Suppressor macrophage (primary cell): ENCODE results near the gene GTF2F2.
"Not testable (repeated sequence)": the region's sequence is repeated elsewhere in the genome, so short reads cannot be mapped to it uniquely, and the experiment has no call there.

Experiments
- DNase-seq, 4 experiments: peaks; one replicate each; pipeline ENCODE4 v3.0.0-alpha.2; 2020 to 2022

Gene GTF2F2

DNA sequence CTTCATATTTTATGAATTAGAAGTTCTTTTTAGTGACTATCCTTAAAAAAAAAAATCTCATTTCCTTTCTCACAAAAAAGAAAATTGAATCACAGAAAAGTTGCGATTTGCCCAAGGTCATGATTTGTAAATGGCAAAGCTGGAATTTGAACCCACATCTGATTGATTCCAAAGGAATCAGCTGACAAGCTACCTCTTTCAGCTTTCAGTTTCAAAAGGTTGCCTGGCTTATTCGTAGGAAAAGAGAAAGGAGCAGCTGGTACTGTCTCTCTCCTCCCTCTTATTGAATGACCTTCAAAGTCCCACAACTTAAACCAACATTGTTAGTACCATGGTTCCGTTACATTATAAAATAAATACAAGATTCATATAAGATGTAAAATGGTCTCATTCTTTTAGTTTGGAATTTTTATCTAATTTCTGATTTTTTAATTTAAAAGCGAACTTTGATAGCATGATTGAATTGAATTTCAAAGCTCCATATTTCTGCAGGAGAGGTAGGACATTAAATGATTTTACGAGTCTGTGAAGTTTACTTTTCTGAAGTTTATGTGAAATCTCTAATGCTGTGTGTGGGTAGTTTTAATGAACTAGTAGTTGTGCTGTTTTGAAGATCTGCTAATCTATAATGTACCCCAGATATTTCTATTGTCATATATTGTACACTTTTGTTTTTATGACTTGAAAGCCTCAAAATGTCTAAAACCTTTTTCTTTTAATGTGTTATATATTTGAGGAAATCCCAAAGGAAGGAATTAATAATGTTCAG, 99.0 kb downstream of the GTF2F2 start:
- DNase-seq = no peak

DNA sequence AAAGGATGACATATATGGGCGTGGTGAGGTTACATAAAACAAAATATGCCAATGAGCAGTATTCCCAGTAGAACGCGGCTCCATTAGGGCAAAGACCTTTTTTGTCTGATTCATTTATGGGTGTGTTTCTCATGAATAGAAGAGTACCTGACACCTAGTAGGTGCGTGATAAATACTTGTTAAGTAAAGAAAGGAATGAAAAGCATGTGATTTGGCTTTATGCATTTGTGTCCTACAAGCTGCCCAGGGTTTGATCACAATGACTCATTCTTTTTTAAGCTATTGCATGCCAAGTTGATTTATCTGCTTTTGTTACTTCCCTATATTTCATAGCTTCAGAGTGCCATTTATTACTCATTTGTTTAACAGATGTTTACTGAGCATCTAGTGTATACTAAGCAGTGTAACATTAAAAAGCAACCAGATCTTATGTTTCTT, 99.6 kb downstream of the GTF2F2 start:
- peak; percentile 24 to 80 (median 52) for DNase-seq

DNA sequence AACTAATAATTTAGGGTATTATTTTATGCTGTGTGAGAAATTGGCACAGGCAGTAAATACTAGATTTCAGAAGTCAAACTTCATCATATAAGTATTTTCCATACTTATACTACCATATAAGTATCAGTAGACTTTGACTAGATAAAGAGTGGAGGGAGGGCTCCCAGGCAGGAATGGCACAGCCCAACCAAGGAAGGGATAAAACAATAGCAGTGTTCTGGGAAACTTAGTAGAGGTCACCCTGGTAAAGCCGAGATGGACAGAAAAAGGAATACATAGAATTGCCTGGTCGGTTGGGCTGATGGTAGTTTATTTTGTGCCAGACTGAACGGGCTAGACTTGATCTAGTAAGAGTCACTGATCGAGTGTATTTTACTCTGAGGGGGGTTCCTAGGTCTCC, 100.1 kb downstream of the GTF2F2 start:
- no peak for DNase-seq

DNA sequence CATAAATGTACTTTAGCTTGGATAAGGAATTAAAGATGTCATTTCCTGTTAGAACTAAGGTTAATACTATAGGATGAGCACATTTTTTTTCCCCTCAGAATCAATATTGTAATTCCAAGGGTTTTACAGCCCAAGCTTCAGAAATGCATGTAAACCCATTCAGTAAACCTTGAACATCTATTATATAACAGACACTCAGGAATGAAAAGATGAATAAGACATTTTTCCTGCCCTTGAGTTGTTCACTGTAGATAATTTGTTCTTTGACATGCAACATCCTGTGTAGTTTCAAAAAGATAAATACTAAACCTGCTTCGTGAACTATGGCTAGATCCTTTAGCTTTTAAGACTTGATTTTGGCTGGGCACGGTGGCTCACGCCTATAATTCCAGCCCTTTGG, 102.2 kb downstream of the GTF2F2 start:
- no peak for DNase-seq

DNA sequence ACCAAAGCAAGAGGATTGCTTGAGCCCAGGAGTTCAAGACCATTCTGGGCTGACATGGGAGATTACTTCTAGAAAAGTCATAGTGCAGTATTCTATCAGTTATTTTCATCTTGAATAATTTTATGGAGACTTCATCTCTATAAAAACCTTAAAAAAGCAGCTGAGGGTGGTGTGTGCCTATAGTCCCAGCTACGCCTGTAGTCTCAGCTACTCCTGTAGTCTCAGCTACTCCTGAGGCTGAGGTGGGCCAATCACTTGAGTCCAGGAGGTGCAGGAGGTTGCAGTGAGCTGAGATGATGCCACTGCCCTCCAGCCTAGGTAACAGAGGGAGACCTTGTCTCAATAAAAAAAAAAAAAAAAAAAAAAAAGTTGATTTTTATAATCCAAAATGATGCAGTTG, 102.6 kb downstream of the GTF2F2 start:
- no peak for DNase-seq

DNA sequence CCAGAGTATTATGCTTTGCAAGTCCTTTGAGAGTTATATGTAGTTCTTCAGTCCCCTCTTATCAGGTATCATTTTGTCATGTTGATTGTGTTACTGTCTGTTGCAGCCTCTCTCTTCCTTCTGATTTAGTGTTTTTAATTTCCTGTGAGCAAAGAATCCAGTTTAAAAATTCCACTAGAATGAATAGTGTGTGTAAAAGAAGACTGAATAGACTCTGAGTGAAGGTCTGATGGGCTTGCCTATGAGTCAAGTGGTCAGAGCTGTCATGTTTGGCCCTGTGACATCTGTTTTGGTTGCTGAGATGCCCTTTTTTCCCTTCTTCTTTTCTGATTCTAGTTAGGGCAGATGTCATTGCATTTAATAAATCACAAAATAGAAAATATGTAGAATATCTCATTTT, 103.9 kb downstream of the GTF2F2 start:
- peak in 1 of 4 experiments; percentile 14 for DNase-seq

DNA sequence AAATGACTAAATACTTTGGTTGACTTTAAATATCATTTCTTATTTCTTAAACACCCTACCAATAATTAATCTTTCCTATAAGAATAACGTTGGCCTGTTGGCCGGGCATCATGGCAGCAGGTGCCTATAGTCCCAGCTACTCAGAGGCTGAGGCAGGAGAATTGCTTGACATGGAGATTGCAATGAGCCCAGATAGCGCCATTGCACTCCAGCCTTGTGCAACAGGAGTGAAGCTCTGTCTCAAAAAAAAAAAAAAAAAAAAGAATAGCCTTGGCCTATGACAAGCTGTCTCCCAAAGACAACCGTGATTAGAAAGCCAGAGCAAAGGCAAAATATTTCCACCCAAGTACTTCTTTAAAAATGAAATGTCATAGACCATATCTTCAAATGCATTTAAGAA, 105.1 kb downstream of the GTF2F2 start:
- no peak for DNase-seq

DNA sequence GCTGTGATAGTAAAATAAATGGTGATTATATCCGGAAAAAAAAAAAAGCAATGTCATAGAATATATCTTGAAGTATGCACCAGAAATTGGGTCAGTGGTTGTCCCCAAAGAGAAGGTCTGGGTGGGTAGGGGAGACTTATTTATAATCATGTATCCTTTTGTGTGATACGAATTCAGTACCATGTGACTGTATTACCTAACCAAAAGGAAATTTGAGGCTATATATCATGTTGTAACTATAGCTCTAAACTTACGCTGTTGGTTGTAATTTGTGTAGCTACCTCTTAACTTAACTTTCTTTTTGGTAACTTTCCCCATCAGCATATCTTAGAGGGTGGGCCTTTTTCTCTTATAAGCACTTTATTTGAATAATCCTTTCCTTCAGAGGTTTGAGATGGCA, 105.7 kb downstream of the GTF2F2 start:
- DNase-seq = no peak

DNA sequence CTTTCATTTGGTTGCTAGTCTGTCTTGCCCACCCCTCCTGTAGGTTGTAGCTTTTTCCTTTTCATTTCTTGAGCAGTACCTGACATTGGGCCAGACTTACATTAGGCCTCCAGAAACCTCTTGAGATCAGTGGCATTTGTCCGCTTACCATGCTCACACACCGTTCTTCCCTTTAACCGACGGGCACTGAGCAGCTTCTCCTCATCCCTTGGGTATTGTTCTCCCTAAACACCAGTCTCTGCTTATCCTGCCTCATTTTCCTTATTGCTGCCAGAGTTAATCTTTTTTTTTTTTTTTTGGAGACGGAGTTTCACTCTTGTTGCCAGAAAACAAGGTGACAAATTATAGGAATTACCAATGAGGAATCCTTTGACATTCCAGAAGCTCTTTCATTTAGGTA, 107.7 kb downstream of the GTF2F2 start:
- DNase-seq = no peak

DNA sequence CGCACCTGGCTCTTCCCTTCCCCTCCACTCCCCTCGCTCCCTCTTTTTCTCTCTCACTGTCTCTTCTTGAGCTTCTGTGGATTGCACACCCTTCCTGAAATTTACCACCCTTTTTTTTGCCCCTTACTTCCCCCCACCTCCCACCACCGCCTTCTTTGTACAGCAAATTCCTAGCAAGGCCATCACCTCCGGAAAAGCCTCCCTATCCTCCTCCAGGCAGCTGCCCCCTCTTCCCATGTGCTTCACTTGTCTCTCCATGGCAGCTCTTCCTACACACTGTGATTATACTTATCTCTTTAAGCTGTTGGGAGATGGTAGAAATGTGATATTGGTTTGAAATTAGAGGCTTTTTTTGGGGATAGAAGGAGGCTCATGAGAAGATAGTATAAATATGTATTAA, 108.9 kb downstream of the GTF2F2 start:
- DNase-seq = no peak

DNA sequence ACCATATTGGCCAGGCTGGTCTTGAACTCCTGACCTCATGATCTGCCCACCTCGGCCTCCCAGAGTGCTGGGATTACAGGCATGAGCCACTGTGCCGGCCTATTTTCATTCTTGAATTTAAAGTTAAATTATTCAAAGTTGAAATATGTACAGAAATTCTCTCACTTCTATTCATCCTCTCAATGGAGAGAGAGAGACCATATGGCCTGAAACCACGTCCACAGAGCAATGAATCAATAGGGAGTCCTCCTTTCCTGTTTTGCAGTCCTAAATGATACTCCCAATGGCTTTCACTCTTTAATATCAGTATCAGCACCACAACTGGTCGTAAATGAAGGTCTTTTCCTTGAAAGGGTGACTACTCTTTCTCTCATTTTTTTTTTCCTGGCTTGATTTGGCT, 111.0 kb downstream of the GTF2F2 start:
- no peak for DNase-seq

DNA sequence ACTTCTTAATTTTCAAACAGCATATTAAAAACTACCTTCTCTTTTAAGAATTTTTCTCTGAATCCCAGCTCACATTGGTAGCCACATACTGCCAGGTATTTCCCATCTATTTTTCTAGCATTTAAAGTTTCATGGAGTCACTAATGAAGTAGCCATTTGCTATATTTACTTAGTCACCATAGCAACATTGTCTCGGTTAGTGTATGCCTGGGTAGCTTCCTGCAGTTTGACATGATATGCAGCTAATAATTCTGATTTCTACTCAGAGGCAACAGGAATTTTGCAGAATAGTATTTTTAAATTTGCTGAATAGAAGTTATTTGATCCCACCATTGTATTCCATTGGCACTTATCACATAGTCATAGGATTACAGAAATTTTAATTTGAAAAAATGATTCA, 111.4 kb downstream of the GTF2F2 start:
- DNase-seq = no peak

DNA sequence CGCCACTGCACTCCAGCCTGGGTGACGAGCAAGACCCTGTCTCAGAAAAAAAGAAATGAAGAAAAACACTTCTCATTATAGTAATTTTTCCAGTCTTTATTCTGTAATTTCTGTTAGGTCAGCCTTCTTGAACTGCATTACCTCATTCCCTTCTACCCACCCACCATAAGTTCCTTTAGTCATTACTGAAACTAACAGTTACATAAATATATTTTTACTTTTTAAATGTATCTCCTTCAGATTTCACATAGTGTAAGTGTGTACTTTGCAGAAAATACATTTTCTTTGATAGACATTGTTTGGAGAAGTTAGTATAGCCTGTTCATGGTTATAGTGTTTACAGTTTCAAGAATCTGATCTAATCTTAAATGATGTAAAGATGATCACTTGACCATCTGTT, 112.3 kb downstream of the GTF2F2 start:
- DNase-seq = peak in 2 of 4 experiments; percentile 23 to 37

DNA sequence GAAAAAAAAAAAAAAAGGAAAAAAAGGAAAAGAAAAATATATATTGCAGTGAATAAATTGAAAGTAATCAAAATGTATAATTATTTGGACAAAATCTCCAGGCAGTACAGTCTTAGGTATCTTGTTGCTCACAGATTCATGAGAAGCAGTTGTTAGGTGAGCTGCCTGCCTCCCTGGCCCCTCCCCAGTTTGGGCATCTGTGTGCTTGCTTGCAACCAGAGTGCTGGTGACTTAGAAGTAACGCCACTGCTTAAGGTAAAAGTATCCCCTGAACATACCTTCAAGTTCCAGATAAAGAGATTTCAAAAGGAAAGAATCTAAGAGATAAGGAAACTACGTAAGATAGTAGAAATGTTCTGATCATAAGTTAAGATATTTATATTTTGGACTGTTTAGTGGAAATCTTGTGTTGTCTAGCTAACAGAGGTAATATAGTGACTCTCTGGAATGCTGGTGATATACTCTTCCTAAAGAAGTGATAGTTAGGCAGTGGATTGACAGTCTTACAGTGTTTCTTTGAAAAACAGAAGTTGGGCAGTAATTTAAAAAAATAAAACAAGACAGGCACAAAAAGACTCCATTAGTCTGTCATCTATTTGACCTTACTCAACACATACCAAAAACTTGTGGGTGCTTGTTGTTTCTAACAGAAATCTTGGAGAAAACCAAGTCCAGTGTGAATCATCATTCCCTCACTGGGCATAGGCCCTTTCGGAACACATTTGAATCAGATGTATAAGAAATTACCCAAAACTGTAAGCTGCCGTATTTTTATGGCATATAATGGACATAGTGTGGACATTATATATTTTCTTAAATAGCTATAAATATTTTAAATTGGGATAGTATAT, 118.9 kb downstream of the GTF2F2 start:
- DNase-seq = peak; percentile 11 to 54 (median 28)

DNA sequence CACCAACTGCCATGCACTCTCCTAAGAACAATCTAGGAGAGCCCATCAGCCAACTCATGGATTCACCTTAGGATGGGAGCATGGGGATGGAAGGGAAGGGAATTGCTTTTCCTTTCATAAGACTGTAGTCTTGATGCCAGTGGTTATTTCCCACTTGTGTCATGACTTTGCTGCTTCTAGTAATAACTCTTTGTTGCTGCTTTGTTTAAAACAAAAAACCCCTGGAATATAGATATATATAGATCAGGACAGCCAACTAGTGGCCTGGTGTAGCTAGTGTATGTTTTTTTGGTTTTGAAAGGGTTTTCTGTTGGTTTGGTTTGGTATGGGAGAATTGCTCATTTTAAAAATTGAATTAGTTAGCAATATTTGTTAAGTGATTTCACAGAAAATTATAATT, 119.8 kb downstream of the GTF2F2 start:
- no peak for DNase-seq

DNA sequence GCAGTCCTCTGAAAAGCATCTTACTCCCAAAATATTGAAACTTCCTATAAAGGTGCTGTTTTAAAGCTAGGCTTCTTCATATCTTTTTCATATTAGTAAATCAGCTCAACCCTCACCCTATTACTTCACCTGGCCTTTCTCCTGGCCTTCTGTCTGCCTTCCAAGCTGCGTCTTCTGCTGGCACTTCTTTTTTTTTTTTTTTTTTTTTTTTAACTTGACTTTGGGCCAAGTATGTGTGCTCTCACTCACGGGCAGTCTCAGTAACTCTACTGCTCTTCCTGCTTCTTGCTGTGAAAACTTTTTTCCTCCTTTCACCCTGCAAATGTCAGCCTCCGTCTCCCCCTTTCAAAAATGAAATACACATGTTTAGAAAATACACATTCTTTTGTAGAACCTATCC, 121.8 kb downstream of the GTF2F2 start:
- DNase-seq = peak in 3 of 4 experiments; percentile 27 to 53 (median 48)

DNA sequence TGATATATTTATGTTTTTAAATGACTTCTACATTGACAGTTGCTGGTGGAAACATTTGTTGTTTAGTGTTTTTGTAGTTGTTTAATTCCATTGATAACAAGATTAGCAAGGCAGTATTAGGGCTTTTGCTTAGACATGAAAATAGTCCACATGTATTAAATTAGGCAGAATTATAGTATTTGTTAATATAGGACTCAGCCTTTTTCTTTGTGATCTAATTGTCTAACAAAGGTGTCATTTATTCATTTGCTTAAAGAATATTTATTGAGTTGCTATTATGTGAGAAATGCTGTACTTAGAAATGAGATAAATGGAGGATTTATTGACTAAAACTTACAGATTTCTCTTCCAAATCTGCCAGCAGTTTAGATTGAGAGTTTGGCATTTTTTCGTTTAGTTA, 122.2 kb downstream of the GTF2F2 start:
- no peak for DNase-seq

DNA sequence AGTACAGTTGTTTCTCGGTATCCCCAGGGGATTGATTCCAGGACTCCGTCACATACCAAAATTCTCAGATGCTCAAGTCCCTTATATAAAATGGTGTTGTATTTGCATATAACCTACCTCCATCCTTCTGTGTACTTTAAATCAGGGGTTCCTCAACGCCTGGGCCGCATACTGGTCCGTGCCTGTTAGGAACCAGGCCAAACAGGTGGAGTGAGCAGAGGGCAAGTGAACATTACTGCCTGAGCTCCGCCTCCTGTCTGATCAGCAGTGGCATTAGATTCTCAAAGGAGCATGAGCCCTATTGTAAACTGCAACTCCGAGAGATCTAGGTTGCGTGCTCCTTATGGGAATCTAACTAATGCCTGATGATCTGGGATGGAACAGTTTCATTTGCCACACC, 122.8 kb downstream of the GTF2F2 start:
- DNase-seq = no peak

DNA sequence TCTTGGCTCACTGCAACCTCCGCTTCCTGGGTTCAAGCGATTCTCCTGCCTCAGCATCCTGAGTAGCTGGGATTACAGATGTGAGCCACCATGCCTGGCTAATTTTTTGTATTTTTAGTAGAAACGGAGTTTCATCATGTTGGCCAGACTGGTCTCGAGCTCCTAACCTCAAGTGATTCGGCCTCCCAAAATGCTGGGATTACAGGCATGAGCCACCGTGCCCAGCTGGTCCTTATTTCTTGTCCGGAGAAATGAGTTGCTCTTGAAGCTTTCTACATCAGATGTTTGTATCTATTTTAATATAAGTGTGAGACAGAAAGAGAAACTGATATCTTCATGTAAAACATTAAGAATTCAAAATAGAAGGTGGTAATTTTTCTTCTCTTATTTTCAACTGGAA, 124.4 kb downstream of the GTF2F2 start:
- not testable (repeated sequence) for DNase-seq

DNA sequence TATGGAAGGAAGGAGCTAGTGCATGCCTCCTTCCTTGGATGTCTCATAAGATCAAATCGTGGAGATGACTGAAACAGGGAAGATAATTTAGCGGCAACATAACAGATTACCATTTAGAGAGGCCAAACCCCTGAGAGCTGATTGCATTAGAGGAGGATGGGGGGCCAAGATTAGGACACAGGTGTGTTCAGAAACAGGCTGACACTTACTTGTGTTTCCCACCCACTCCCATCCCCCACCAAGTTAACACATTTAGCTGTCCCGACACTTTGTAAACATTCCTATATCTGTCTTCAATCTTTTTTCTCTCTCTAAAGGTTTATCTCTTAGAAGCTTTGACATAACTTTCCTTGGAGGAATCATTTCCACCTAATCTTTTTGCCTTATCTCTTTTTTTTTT, 129.4 kb downstream of the GTF2F2 start:
- DNase-seq = no peak

DNA sequence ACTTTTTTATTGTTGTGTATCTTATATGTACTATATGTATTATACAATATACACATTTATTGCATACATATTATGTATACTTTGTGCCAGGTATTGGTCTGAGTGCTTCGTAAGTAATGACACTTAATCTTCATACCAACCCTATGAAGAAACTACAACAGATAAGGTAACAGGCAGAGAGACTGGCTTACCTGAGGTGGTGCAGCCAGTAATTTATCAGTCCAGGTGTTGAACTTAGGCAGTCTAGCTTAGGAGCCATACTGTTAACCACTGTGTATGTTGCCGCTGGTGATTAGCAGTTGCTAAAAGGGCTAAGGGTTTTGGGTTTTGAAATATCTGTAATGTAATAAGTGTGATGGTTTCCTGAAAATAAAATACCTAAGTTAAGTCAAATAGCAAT, 134.1 kb downstream of the GTF2F2 start:
- no peak for DNase-seq

DNA sequence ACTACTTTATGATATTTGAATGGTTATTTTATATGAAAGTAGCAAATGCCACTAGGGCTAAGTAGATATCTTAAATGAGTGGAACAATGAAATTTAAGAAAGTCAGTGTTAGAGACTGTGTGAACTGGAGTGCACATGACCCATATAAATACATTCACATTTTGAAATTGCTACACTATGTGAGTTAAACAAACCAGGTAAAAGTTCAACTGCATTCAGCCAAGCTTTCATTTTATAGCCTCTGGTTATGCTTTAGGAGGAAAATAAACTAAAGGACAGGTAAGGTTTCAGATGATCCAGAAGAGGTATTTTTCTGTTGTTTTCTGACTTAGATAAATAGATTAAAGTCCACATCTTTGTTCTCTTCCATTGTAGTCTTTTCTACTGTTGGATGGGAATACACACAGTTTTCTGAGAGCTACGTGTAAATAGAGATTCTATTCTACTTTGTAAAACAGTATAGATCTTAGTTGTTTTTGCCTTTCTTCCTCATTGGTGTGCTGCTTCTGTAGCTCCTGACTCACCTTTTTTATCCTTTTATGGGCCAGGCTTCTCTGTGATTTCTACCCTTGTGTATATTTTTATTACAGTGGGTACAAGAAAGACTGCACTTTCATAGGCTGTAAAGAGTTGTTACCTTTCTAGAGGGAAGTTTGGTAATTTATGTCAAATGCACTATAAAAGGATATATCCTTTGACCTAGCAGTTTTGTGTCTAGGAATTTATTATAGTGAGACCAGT, 135.1 kb downstream of the GTF2F2 start:
- DNase-seq = no peak

DNA sequence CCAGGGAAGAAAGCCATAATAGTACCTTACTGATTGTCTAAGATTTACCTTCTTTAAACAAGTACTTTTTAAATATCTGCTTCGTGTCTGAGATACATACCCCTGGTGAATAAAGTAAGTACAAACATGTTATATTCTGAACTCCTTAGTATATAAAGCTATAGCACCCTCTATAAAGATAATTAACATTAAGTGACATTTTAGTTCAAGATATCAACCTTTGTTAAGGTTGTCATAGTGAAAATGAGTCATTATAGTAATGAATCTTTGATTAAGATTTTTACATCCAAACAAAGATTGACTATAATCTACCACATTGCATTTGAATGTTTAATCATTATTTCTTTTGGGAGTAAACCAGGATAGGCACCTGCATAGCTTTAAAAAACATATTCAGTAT, 135.9 kb downstream of the GTF2F2 start:
- DNase-seq = no peak
